ENCODE results near the gene MCC.

- TF ChIP-seq CTCF (IDR thresholded peaks at IDR 0.05) = no peak
- TF ChIP-seq POLR2A (IDR thresholded peaks at IDR 0.05) = no peak
These were observed 450.1 kb downstream of the MCC start for GRCh38 chr5:113038136-113038535.
